Keratinocyte (primary cell): Measurements from ENCODE around the gene MBNL3. TPM values are rescaled to one million over a fixed set of nuclear protein-coding genes. Genes with fewer than 3 reads are reported as not detected.
A peak's percentile ranks its signal among the peaks of the same experiment; 100 is the strongest.

Source experiments
- DNase-seq: peaks from one replicate; pipeline ENCODE4 v3.0.0-alpha.2; 2011; ENCODE audit warnings: low read depth, missing footprints, low spot score
- FAIRE-seq: peaks from 2 replicates; lab custom pipeline; 2011; peaks lifted over from hg19 to GRCh38; lab: Jason Lieb, UNC
- H2AFZ ChIP-seq: 2 replicates; pipeline ENCODE4 v1.6.0; 2012; ENCODE audit warnings: low read length, control low read depth, inconsistent platforms; ENCODE audit not compliant: control insufficient read depth
- H3K27ac ChIP-seq: 2 replicates; pipeline ENCODE4 v1.5.1; 2011; ENCODE audit warnings: low read length; ENCODE audit not compliant: control insufficient read depth, insufficient read depth
- H3K27me3 ChIP-seq: 3 replicates; pipeline ENCODE4 v1.6.0; 2011; ENCODE audit warnings: low read length; ENCODE audit not compliant: control insufficient read depth, insufficient read depth; ENCODE audit errors: extremely low read depth
- H3K36me3 ChIP-seq, 2 experiments: 2 replicates in 1 of 2; 3 replicates in 1 of 2; pipeline ENCODE4 v1.5.1; 2011; ENCODE audit warnings: low read length in 2 of 2, mild to moderate bottlenecking in 1 of 2; ENCODE audit not compliant: control insufficient read depth in 2 of 2, insufficient read depth in 2 of 2; ENCODE audit errors: extremely low read depth in 1 of 2
- H3K4me1 ChIP-seq: 3 replicates; pipeline ENCODE4 v1.5.1; 2011; ENCODE audit warnings: low read length; ENCODE audit not compliant: control insufficient read depth, insufficient read depth; ENCODE audit errors: extremely low read depth
- H3K4me2 ChIP-seq: 3 replicates; pipeline ENCODE4 v1.6.0; 2011; ENCODE audit warnings: low read depth, low read length; ENCODE audit not compliant: control insufficient read depth, insufficient read depth; ENCODE audit errors: extremely low read depth
- H3K4me3 ChIP-seq, 3 experiments: fragments of 200-600 bp in 1 of 3; sonication (generic) in 1 of 3; 2 replicates in 2 of 3; 3 replicates in 1 of 3; pipeline ENCODE4 v1.5.1; 2011 to 2016; ENCODE audit warnings: low read length in 3 of 3, mild to moderate bottlenecking in 3 of 3, control low read depth in 2 of 3, inconsistent platforms in 1 of 3, low read depth in 1 of 3, mixed read lengths in 1 of 3, mixed run types in 1 of 3, moderate library complexity in 1 of 3; ENCODE audit not compliant: control insufficient read depth in 2 of 3, insufficient read depth in 2 of 3; ENCODE audit errors: extremely low read depth in 1 of 3
- H3K79me2 ChIP-seq: 2 replicates; pipeline ENCODE4 v1.6.0; 2012; ENCODE audit warnings: low read length; ENCODE audit not compliant: control insufficient read depth, insufficient read depth
- H3K9ac ChIP-seq: 3 replicates; pipeline ENCODE4 v1.6.0; 2011; ENCODE audit warnings: low read length; ENCODE audit not compliant: control insufficient read depth, insufficient read depth; ENCODE audit errors: extremely low read depth
- H3K9me1 ChIP-seq: 3 replicates; pipeline ENCODE4 v1.6.0; 2011; ENCODE audit warnings: low read length; ENCODE audit not compliant: control insufficient read depth, insufficient read depth; ENCODE audit errors: extremely low read depth
- H3K9me3 ChIP-seq: 2 replicates; pipeline ENCODE4 v1.5.1; 2012; ENCODE audit warnings: low read depth, low read length; ENCODE audit not compliant: control insufficient read depth
- H4K20me1 ChIP-seq: 3 replicates; pipeline ENCODE4 v1.6.0; 2011; ENCODE audit warnings: low read length; ENCODE audit not compliant: control insufficient read depth, insufficient read depth; ENCODE audit errors: extremely low read depth
- EZH2 ChIP-seq: IDR thresholded peaks from one replicate; pipeline ENCODE4 v1.6.1; 2012; ENCODE audit warnings: inconsistent platforms, mild to moderate bottlenecking, low read length, moderate library complexity
- dilution Hi-C: fragments of 300-500 bp; cut with MboI; formaldehyde crosslinking; loops from one replicate; pipeline ENCODE4 v1.7.0; 2020; ENCODE audit warnings: low sequenced_read_pairs; ENCODE audit not compliant: extremely low pct_ligation_motif_present
- polyA plus RNA-seq, 5 experiments: library from polyadenylated mRNA; depleted of rRNA in 3 of 5; stranded (reverse) in 3 of 5; stranded (forward) in 1 of 5; unstranded in 1 of 5; fragments of >200 nt; gene quantifications; 1 replicate in 1 of 5; 2 replicates in 3 of 5; 3 replicates in 1 of 5; pipeline versions ENCODE4 v1.2.1 to v1.2.3, GENCODE V29; 2011 to 2012; ENCODE audit warnings: missing spikeins in 2 of 5, low read depth in 1 of 5, low replicate concordance in 1 of 5
- TF ChIP-seq, protein P1 (sequence below), 3 experiments: IDR thresholded peaks in 1 of 3; conservative IDR thresholded peaks in 1 of 3; optimal IDR thresholded peaks in 1 of 3; 2 replicates in 2 of 3; 3 replicates in 1 of 3; pipeline versions ENCODE3 to v1.5.1; 2011; ENCODE audit warnings: low read length in 3 of 3, mild to moderate bottlenecking in 3 of 3, moderate library complexity in 2 of 3, control low read depth in 1 of 3, inconsistent platforms in 1 of 3; ENCODE audit not compliant: insufficient read depth in 2 of 3; ENCODE audit errors: extremely low read depth in 1 of 3

MBNL3 gene
- polyA plus RNA-seq, 1 donor (not counting 4 experiments of a cell fraction or from before 2014, with no cell fraction given): 6.9 TPM

DNA sequence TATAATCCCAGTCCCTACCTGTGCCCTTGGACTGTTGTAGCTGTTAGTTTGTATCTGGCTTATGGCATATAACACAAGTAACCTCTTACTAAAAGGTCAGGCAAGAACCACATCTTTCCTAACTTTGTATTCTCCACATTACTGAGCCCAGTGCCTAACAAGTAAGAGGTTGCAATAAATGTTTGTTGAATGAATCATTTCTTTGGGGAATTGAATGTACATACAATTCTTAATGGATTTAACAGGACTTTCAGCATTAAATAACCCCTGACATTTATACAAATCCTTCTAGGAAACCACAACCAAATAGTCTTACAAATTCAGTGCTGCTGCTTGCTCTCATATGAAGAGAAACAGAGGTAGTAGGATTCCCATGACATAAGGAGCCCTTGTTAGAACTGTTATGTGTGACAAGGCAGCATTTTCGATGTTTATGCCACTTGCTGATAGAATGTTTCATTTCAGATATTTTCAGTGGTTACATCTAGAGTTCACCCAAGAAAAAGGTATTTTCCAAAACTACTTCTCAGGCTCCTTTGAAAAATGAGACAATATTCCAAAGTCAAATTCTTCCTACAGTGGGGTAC lies 62.0 kb downstream of the MBNL3 start:
- Histone ChIP-seq H3K9me3 (no peaks in the 10 kb centered on the region), H3K36me3 (no peaks in the 10 kb centered on the region), H3K9ac (no peak overlapping the region), H3K79me2 (no peaks in the 10 kb centered on the region), H3K4me3 (no peak overlapping the region), H3K4me1 (peaks cover 14% of the 10 kb centered on the region), H4K20me1 (no peaks in the 10 kb centered on the region), H3K9me1 (no peaks in the 10 kb centered on the region), H3K27me3 (no peaks in the 10 kb centered on the region), H3K4me2 (peak overlapping the region; percentile 25), H2AFZ (no peak overlapping the region), H3K27ac (no peak overlapping the region)
- TF ChIP-seq, protein P1, sequence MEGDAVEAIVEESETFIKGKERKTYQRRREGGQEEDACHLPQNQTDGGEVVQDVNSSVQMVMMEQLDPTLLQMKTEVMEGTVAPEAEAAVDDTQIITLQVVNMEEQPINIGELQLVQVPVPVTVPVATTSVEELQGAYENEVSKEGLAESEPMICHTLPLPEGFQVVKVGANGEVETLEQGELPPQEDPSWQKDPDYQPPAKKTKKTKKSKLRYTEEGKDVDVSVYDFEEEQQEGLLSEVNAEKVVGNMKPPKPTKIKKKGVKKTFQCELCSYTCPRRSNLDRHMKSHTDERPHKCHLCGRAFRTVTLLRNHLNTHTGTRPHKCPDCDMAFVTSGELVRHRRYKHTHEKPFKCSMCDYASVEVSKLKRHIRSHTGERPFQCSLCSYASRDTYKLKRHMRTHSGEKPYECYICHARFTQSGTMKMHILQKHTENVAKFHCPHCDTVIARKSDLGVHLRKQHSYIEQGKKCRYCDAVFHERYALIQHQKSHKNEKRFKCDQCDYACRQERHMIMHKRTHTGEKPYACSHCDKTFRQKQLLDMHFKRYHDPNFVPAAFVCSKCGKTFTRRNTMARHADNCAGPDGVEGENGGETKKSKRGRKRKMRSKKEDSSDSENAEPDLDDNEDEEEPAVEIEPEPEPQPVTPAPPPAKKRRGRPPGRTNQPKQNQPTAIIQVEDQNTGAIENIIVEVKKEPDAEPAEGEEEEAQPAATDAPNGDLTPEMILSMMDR (optimal IDR thresholded peaks at IDR 0.05 in 1 of 3, IDR thresholded peaks at IDR 0.05 in 1 of 3, conservative IDR thresholded peaks at IDR 0.05 in 1 of 3; ENCODE audit: extremely low read depth in 1 of 3, insufficient read depth in 2 of 3, low read length in 3 of 3): no peak
- TF ChIP-seq EZH2: no peak
- no peak for DNase-seq
- FAIRE-seq: no peak
- dilution Hi-C loops: no loop called here

DNA sequence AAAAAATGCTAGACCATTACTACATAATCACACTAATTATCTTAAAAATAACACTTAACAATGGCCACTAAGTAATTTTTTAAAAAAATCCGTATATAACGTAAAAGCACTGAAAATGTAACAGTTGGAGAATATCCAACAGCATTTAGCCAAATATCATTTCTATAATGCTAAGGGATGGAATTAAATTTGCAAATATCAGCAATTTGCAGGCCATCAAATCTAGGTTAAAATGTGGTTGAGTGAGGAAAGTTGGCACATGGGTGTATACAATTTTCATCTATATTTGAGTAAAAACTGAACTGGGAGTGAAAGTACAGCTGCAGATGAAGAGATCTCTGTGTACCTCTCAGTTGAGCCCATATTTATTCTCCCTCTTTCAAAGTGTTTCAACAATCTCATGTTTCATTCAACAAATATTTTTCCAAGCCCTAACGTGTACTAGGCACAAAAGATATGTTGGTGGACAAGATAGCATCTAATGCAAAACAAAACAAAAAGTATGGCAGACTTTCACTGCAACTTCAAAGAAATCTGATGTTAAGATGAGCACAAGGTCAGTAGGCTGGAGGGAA lies 63.0 kb downstream of the MBNL3 start:
- H3K4me2 ChIP-seq: no peak overlapping the region

More for the DNA sequence above, 63.0 kb downstream of the MBNL3 start:
- dilution Hi-C loops: no loop called here
- H2AFZ ChIP-seq: no peak overlapping the region
- FAIRE-seq (no peak), DNase-seq (no peak)
- H3K4me3 ChIP-seq: no peak overlapping the region
- no peaks in the 10 kb centered on the region for H3K9me1 ChIP-seq
- no peaks in the 10 kb centered on the region for H3K27me3 ChIP-seq
- H3K9me3 ChIP-seq: no peaks in the 10 kb centered on the region
- no peaks in the 10 kb centered on the region for H3K79me2 ChIP-seq
- peaks cover 14% of the 10 kb centered on the region for H3K4me1 ChIP-seq
- H3K27ac ChIP-seq: no peak overlapping the region
- no peak overlapping the region for H3K9ac ChIP-seq
- TF ChIP-seq, protein P1 (optimal IDR thresholded peaks at IDR 0.05 in 1 of 3, IDR thresholded peaks at IDR 0.05 in 1 of 3, conservative IDR thresholded peaks at IDR 0.05 in 1 of 3; ENCODE audit: extremely low read depth in 1 of 3, insufficient read depth in 2 of 3, low read length in 3 of 3): no peak
- TF ChIP-seq EZH2: no peak
- no peaks in the 10 kb centered on the region for H3K36me3 ChIP-seq
- H4K20me1 ChIP-seq: no peaks in the 10 kb centered on the region
